ENCODE results near the gene ROBO1. TPM values are rescaled to one million over a fixed set of nuclear protein-coding genes. Genes with fewer than 3 reads are reported as not detected.

ROBO1 gene
- total RNA-seq, 1 donor from 2014 or later, result 71.7 TPM

- Histone ChIP-seq H3K27ac (ENCODE audit: low read depth, low read length) (no peak overlapping the region), H3K4me3 (ENCODE audit: insufficient read depth, low read depth, low read length) (no peak overlapping the region), H2AFZ (ENCODE audit: low read depth, low read length) (no peak overlapping the region), H3K4me1 (ENCODE audit: insufficient read depth, low read length) (no peaks in the 10 kb centered on the region), H3K4me2 (ENCODE audit: low read length) (no peak overlapping the region), H3K27me3 (ENCODE audit: insufficient read depth, low read length) (no peaks in the 10 kb centered on the region), H4K20me1 (ENCODE audit: insufficient read depth, low read length) (no peaks in the 10 kb centered on the region), H3K36me3 (ENCODE audit: insufficient read depth, low read length) (no peaks in the 10 kb centered on the region), H3K79me2 (ENCODE audit: insufficient read depth, low read length) (no peaks in the 10 kb centered on the region), H3K9me3 (ENCODE audit: insufficient read depth, low read depth, low read length) (no peaks in the 10 kb centered on the region), H3K9ac (ENCODE audit: low read length) (no peak overlapping the region)
- Mint-ChIP-seq H3K36me3 (ENCODE audit: low read depth, unreplicated experiment) (no peaks in the 10 kb centered on the region), H3K27ac (ENCODE audit: unreplicated experiment) (no peak overlapping the region), H3K9me3 (ENCODE audit: unreplicated experiment) (no peaks in the 10 kb centered on the region), H3K27me3 (ENCODE audit: low read depth, unreplicated experiment) (no peaks in the 10 kb centered on the region), H3K4me3 (ENCODE audit: unreplicated experiment) (no peak overlapping the region), H3K4me1 (ENCODE audit: low read depth, unreplicated experiment) (peaks cover 13% of the 10 kb centered on the region)
- DNase-seq (ENCODE audit: low read depth) (no peak), FAIRE-seq (no peak)
- TF ChIP-seq CTCF (IDR thresholded peaks at IDR 0.05; ENCODE audit: insufficient read depth, low read depth, low read length) (no peak), EZH2 (IDR thresholded peaks at IDR 0.05; ENCODE audit: insufficient read depth, low read length) (no peak)
These were observed 1035.3 kb downstream of the ROBO1 start for GRCh38 chr3:78732471-78732870.

GRCh38 chr3:78729946-78730345 lies 1037.9 kb downstream of the ROBO1 start:
- Mint-ChIP-seq H3K27ac (ENCODE audit: unreplicated experiment) (no peak overlapping the region), H3K4me1 (ENCODE audit: low read depth, unreplicated experiment) (peaks cover 18% of the 10 kb centered on the region), H3K9me3 (ENCODE audit: unreplicated experiment) (no peaks in the 10 kb centered on the region), H3K36me3 (ENCODE audit: low read depth, unreplicated experiment) (no peaks in the 10 kb centered on the region), H3K27me3 (ENCODE audit: low read depth, unreplicated experiment) (no peaks in the 10 kb centered on the region), H3K4me3 (ENCODE audit: unreplicated experiment) (no peak overlapping the region)
- no peaks in the 10 kb centered on the region for H4K20me1 ChIP-seq (ENCODE audit: insufficient read depth, low read length)
- H2AFZ ChIP-seq (ENCODE audit: low read depth, low read length), result no peak overlapping the region
- H3K27ac ChIP-seq (ENCODE audit: low read depth, low read length), result no peak overlapping the region
- TF ChIP-seq EZH2 (IDR thresholded peaks at IDR 0.05; ENCODE audit: insufficient read depth, low read length) (no peak), CTCF (IDR thresholded peaks at IDR 0.05; ENCODE audit: insufficient read depth, low read depth, low read length) (no peak)
- no peaks in the 10 kb centered on the region for H3K79me2 ChIP-seq (ENCODE audit: insufficient read depth, low read length)
- no peaks in the 10 kb centered on the region for H3K9me3 ChIP-seq (ENCODE audit: insufficient read depth, low read depth, low read length)
- FAIRE-seq (no peak), DNase-seq (ENCODE audit: low read depth) (no peak)
- no peak overlapping the region for H3K4me2 ChIP-seq (ENCODE audit: low read length)
- no peak overlapping the region for H3K4me3 ChIP-seq (ENCODE audit: insufficient read depth, low read depth, low read length)
- H3K27me3 ChIP-seq (ENCODE audit: insufficient read depth, low read length), result no peaks in the 10 kb centered on the region
- no peak overlapping the region for H3K9ac ChIP-seq (ENCODE audit: low read length)
- no peaks in the 10 kb centered on the region for H3K4me1 ChIP-seq (ENCODE audit: insufficient read depth, low read length)
- H3K36me3 ChIP-seq (ENCODE audit: insufficient read depth, low read length), result no peaks in the 10 kb centered on the region

- Mint-ChIP-seq H3K9me3 (ENCODE audit: unreplicated experiment) (no peaks in the 10 kb centered on the region), H3K4me1 (ENCODE audit: low read depth, unreplicated experiment) (peaks cover 22% of the 10 kb centered on the region), H3K27me3 (ENCODE audit: low read depth, unreplicated experiment) (no peaks in the 10 kb centered on the region), H3K36me3 (ENCODE audit: low read depth, unreplicated experiment) (no peaks in the 10 kb centered on the region), H3K4me3 (ENCODE audit: unreplicated experiment) (no peak overlapping the region), H3K27ac (ENCODE audit: unreplicated experiment) (no peak overlapping the region)
- Histone ChIP-seq H4K20me1 (ENCODE audit: insufficient read depth, low read length) (no peaks in the 10 kb centered on the region), H2AFZ (ENCODE audit: low read depth, low read length) (no peak overlapping the region), H3K4me3 (ENCODE audit: insufficient read depth, low read depth, low read length) (no peak overlapping the region), H3K4me1 (ENCODE audit: insufficient read depth, low read length) (no peaks in the 10 kb centered on the region), H3K36me3 (ENCODE audit: insufficient read depth, low read length) (no peaks in the 10 kb centered on the region), H3K4me2 (ENCODE audit: low read length) (no peak overlapping the region), H3K9ac (ENCODE audit: low read length) (no peak overlapping the region), H3K27ac (ENCODE audit: low read depth, low read length) (no peak overlapping the region), H3K27me3 (ENCODE audit: insufficient read depth, low read length) (no peaks in the 10 kb centered on the region), H3K9me3 (ENCODE audit: insufficient read depth, low read depth, low read length) (no peaks in the 10 kb centered on the region), H3K79me2 (ENCODE audit: insufficient read depth, low read length) (no peaks in the 10 kb centered on the region)
- DNase-seq (ENCODE audit: low read depth), result peak; percentile 51
- TF ChIP-seq EZH2 (IDR thresholded peaks at IDR 0.05; ENCODE audit: insufficient read depth, low read length) (no peak), CTCF (IDR thresholded peaks at IDR 0.05; ENCODE audit: insufficient read depth, low read depth, low read length) (no peak)
- FAIRE-seq, result no peak
These were observed 1039.2 kb downstream of the ROBO1 start for GRCh38 chr3:78728406-78729145.
